ENCODE measurements around the gene RNF207. TPM values are rescaled to one million over a fixed set of nuclear protein-coding genes. Genes with fewer than 3 reads are reported as not detected.
A peak's percentile ranks its signal among the peaks of the same experiment; 100 is the strongest.

The RNF207 gene
- total and polyA plus RNA-seq, 2 of the 13 experiments (the other 11 are each of a cell fraction or from before 2014, with no cell fraction given): 9.8 to 15.9 TPM

- peak; percentile 83; the same call in 1 of the 2 replicates for TF ChIP-seq ZNF703 (CRISPR knock-in tag; IDR thresholded peaks at IDR 0.05; ENCODE audit: borderline replicate concordance)
- TF ChIP-seq NFIC (IDR thresholded peaks at IDR 0.05; ENCODE audit: low read length): no peak
- TF ChIP-seq REPIN1 (CRISPR knock-in tag; IDR thresholded peaks at IDR 0.05; ENCODE audit: borderline replicate concordance, low read depth): peak; percentile 80
- TF ChIP-seq MLX (CRISPR knock-in tag; IDR thresholded peaks at IDR 0.05): no peak
- peak; percentile 87 for TF ChIP-seq KDM5B (CRISPR knock-in tag; IDR thresholded peaks at IDR 0.05; ENCODE audit: borderline replicate concordance)
- TF ChIP-seq HOXA3 (CRISPR knock-in tag; IDR thresholded peaks at IDR 0.05): peak; percentile 72
- TF ChIP-seq ZNF441 (CRISPR knock-in tag; IDR thresholded peaks at IDR 0.05; ENCODE audit: borderline replicate concordance): peak; percentile 57; the same call in 1 of the 2 replicates
- TF ChIP-seq JUN (CRISPR knock-in tag; IDR thresholded peaks at IDR 0.05): 0 out of 2 replicates have a peak, but pooled peaks have one; percentile 44
- no peak; the same call in 1 of the 2 replicates for TF ChIP-seq MIER3 (CRISPR knock-in tag; IDR thresholded peaks at IDR 0.05; ENCODE audit: borderline replicate concordance)
- no peak for TF ChIP-seq SRSF4 (IDR thresholded peaks at IDR 0.05; ENCODE audit: low read depth, low read length, poor library complexity, severe bottlenecking)
- peak; percentile 82; the same call in 1 of the 2 replicates for TF ChIP-seq SNAI1 (CRISPR knock-in tag; IDR thresholded peaks at IDR 0.05; ENCODE audit: borderline replicate concordance)
- no peak for TF ChIP-seq CEBPZ (IDR thresholded peaks at IDR 0.05; ENCODE audit: low read length)
- no peak for TF ChIP-seq ELK4 (CRISPR knock-in tag; IDR thresholded peaks at IDR 0.05; ENCODE audit: borderline replicate concordance)
- peak; percentile 66; the same call in 1 of the 2 replicates for TF ChIP-seq SPEN (CRISPR knock-in tag; IDR thresholded peaks at IDR 0.05; ENCODE audit: low read depth)
- no peak for TF ChIP-seq TOE1 (CRISPR knock-in tag; IDR thresholded peaks at IDR 0.05)
- TF ChIP-seq KLF15 (CRISPR knock-in tag; IDR thresholded peaks at IDR 0.05; ENCODE audit: borderline replicate concordance): peak; percentile 55; the same call in 1 of the 2 replicates
- 0 out of 2 replicates have a peak, but pooled peaks have one; percentile 56 for TF ChIP-seq ZNF614 (CRISPR knock-in tag; IDR thresholded peaks at IDR 0.05; ENCODE audit: borderline replicate concordance)
- peak; percentile 94 for TF ChIP-seq CSRNP1 (CRISPR knock-in tag; IDR thresholded peaks at IDR 0.05)
Observed at GRCh38 chr1:6205849-6206519, at the start of gene RNF207 (continued).
